Dedifferentiated amniotic fluid mesenchymal stem cell (primary cell): Measurements from ENCODE around the gene ZNF414.
"Not testable (repeated sequence)": the region's sequence is repeated elsewhere in the genome, so short reads cannot be mapped to it uniquely, and the experiment has no call there.

ENCODE experiments used
- DNase-seq: peaks from one replicate; pipeline ENCODE4 v3.0.0-alpha.2; 2016; ENCODE audit errors: extremely low spot score

The ZNF414 gene

DNA sequence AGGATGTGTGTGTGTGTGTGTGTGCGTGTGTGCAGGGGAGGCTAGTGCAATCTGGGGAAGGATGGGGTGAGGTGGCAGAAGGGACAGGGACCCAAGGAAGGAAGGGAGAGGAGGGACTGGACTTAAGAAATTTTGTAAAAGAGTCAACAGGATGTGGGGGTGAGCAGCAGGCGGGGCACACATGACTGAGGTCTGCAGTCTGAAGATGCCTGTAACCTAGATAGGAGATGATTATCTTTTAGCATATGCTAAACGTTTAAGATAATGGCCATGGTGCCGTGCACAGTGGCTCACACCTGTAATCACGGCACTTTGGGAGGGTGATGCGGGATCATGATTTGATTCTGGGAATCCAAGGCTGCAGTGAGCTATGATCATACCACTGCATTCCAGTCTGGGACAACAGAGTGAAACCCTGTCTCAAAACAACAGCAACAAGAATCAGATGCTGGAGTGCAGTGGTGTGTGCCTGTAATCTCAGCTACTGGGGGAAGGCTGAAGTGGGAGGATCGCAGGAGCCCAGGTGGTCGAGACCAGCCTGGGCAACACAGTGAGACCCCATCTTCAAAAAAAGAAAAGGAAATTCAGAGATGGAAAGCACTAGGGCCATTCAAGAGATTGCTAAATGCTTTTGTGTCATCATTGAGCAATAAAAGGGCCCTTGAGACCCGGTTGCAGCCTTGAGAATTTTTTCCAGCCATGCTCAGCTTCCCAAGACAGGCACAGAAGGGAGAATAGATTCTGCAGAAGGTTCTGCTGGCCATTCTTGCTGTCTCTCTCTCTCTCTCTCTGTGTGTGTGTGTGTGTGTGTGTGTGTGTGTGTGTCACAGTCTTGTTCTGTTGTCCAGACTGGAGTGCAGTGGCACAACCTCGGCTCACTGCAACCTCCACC, 3.8 kb upstream of the ZNF414 start:
- DNase-seq = no peak

DNA sequence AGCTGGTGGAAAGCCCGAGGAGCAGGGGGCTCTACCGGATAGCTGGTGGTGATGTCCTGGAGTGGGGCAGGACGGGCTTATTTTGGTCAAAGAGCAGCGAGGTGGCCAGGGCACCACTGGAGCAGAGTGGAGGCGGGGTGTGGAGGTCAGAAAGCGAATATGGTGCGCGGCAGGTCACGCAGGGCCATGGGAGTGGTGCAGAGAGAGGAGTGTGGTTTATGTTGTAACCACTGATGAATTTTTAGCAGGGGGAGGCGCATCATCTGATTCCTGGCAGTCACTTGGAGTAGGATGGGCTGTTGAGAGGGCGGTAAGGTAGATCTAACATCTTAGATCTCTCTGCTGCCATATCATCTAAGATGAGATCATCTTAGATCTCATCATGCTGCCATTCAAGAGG, 1.4 kb upstream of the ZNF414 start:
- DNase-seq = no peak

DNA sequence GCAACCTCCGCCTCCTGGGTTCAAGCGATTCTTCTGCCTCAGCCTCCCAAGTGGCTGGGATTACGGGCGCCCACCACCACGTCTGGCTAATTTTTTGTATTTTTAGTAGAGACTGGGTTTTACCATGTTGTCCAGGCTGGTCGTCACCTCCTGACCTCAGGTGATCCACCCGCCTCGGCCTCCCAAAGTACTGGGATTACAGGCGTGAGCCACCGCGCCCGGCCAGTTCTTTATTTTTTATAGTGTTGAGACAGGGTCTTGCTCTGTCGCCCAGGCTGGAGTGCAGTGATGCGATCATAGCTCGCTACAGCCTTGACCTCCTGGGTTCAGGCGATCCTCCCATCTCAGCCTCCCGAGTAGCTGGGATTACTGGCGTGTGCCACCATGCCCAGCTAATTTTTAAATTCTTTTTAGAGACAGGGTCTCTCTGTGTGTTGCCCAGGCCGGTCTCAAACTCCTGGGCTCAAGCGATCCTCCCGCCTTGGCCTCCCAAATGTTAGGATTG, 590 bp upstream of the ZNF414 start:
- not testable (repeated sequence) for DNase-seq

DNA sequence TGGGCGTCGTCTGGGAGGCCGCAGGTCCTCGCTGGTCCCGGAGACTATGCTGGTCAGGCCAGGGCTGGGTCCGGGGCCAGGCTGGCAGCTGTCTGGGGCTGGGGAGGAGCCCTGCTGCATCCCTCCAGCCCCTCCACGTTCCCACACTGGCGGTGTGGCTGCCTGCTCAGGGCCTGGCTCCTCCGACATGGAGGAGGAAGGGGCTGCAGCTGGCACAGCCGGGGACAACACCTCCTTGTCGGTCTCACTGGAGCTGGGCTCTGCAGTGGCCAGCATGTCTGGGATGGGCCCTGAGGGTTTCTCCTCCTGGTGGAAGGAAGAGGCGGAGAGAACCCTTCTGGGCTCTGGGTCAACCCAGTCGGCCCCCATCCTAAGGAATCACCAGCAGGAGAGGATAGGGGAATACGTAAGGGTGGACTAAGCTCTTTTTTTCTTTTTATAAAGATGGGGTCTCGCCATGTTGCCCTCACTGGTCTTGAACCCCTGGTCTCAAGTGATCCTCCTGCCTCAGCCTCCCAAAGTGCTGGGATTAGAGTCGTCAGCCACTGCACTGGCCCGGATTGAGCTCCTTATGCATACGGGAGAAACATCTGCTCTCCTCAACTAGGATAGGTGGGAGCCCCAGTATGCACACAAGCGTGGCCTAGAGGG, 806 bp downstream of the ZNF414 start:
- no peak for DNase-seq

DNA sequence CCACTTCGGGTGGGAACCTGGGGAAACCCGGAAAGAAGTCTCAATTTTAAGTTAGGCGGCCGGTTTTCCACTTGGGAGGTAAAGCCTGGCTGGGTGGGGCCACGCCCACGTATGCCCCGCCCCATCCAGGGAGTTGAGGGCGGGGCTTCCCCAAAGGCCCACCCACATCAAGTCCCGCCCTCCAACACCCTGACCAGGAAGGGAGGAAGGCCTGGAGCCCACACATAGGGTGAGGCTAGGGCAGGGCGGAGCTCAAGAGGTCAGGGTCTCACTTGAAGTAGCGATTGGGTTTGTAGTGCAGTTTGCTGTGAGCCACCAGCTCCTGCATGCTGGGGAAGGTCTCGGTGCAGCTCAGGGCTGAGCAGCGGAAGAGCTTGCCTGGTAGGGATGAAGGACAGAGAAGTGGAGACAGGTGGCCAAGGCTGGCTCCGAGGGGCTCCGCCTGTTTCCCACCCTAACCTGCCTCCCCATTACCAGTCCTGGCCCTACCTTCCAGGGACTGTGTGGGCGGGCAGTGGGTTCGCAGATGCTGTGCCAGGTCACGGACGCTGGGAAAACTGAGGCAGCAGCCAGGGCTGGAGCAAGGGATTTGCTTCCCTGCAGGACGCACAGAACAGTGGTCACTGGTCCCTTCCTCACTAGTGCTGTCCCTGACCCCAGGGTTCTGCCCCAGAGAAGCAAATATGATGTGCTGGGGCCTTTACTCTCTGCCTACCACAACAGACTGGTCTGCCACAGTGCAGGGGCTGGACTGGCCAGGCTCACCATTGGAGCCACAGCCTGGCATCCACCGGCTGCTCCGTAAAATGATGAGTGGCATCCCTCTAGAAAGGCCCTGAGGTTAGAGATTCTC, 1.6 kb downstream of the ZNF414 start:
- no peak for DNase-seq

DNA sequence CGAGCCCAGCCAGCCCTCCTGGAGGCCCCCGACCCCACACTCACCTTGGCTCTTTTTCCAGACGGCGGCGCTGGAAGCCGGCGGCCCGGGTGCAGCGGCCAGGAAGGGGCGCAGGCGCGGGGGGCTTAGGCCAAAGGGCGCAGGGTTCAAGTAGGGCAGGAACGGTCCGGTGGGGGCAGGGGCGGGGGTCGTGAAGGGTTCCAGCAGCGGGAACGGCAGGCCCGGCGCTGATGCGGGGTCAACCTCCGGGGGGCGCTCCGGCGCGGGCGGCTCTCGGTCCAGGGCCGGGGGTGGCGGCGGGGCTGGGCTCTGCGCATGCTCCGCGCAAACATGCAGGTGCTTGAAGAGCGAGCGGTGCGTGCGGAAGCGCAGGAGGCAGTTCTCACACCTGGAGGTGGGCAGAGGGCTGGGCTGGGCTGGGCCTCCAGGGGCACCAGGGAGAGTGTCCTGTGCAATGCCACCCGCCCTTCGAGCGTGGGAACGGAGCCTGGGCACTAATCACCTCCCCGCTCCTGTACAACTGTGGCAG, 2.3 kb downstream of the ZNF414 start:
- no peak for DNase-seq

DNA sequence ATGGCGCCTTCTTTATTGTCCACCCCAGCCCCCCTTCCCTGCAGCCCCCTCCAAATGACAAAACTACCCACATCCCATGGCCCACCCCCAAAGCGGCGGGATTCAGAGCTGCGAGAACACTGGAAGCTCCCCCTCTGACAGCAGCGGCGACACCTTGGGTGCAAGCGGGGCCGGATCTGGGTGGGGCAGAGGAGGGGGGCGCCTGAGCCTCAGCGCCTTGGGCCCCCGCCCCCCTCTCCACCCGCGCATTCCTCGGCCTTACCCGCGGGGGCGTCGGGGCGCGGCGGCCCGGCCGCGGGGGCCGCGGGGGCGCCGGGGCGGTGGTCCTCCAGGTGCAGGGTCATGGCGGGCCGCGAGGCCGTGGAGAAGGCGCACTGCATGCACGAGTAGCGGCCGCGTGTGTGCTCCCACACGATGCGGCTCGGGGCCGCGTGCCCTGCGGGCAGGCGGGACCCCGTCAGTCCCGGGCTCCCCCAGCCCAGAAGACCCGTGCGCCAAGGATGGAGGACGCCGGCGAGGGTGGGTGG, 3.3 kb downstream of the ZNF414 start:
- no peak for DNase-seq

DNA sequence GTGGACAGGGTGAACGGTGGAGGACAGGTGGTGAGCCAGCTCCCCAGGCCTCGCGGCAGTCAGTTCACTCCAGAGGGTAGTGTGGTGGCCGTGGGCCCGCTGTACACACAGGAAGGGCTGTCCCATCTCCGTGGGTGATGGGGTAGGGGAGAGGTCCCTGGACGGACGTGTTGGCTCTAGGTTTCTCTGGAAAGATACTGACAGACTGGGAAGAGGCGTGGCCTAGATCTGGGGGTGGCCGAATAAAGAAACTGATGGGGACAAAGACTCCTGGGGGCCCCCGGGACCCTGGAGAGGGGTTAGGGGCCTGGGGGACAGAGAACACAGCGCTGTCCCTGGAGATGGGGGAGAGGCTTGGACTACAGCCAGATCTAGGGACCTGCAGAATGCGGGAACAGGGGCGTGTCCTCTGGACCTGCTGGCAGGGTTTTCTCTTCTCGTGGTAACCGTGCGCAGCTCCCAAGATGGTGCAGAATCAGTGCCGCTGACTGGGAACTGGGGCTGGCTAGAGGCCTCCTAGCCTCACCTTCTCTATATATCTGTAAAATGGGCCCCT, 7.5 kb downstream of the ZNF414 start:
- no peak for DNase-seq

DNA sequence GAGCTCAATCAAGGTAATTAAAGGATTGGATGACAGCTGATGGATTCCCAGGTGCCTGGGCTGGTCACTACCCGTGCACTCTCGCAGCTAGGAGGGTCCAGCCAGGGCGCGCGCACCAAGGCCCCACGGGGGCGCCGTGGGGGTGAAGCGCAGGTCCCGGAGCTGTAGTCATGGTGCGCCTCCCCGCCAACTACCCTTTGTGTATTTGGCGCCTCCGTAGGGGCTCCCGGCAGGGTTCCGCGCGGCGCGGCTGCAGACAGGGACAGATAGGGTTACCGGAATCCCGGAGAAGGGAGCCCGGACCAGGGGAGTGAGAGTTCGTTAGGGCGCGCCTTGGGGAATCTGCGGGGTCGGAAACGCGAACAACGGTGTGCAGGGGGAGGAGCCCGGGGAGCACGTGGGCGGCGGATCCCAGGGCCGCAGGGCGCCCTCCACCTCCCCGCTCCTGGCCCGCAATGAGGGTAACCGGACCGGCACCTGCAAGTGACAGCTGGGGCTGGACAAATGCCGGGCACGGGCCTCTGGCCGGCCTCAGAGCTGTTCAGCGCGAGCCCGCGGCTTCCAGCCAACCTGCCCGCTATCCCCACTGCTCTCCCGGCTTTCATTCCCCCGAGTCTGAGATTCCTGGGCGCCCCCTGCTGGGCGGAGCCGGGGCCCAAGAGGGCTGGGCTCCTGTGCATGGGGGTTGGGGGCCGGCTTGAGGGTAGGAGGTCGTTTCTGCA, 8.1 kb downstream of the ZNF414 start:
- peak; percentile 53 for DNase-seq

DNA sequence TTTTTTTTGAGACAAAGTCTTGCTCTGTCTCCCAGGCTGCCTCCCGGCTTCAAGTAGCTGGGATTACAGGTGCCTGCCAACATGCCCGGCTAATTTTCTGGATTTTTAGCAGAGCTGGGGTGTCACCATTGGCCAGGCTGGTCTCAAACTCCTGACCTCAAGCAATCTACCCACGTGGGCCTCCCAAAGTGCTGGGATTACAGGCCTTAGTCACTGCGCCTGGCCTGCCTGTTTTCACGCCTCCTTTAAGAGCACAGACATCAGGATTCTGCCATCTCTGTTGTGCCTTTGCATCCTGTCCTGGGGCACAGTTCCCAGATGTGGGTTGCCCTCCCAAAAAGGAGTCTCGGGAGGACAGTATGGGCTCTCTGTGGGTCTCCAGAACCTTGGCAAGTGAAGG, 9.0 kb downstream of the ZNF414 start:
- DNase-seq = no peak

DNA sequence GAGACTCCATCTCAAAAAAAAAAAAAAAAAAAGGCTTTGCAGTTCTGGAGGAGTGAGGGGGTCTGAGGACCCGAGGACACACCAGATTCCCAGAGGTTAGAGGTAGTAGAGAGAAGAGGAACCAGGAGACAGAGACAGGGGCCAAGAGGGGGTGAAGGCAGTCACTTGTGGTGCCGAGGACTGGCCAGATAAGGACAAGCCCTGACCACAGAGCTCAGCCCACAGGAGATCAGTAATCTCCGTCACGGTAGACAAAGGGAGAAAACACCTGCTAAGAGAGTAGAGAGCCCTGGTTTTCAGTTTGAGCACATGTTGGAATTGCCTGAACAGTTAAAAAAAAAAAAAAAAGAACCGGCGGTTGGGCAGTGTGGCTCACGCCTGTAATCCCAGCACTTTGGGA, 9.8 kb downstream of the ZNF414 start:
- no peak for DNase-seq

DNA sequence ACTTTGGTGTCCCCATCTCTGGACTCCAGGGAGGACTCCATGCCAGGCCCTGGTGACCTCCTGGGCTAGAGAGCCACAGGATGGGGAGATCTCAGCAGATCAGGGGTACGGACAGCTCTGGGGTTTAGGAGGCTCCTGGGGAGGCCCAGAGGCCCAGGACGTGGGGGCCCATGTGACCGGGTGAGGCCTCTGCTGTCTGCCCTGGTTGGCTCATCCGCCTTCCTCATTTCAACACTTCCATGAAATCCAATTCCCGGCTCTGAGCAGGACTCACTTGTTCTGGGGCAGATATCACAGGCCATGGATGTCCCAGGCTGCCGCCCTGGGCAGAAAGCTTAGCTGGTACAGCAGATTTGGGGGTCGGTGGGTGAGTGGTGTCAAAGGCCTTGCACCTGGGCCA, 10.5 kb downstream of the ZNF414 start:
- DNase-seq = no peak

DNA sequence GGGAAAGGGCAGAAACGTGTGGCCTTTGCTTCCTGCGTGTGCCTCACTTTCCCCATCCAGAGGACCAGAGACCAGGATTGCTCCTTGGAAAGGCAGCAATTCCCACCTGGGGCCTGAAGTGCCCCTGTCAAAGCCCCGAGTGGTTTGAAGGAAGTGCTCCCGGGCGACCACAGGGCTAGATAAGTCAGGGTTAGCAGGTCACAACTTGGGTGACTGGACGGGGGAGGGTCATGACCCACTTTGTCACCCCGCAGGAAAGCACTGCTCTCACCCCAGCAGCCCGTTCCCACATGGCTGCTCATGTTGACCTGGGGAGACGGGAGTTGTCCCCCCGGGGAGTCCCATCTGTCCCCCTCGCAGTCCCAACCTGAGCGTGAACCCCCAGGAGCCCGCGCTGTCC, 12.0 kb downstream of the ZNF414 start:
- DNase-seq = no peak

DNA sequence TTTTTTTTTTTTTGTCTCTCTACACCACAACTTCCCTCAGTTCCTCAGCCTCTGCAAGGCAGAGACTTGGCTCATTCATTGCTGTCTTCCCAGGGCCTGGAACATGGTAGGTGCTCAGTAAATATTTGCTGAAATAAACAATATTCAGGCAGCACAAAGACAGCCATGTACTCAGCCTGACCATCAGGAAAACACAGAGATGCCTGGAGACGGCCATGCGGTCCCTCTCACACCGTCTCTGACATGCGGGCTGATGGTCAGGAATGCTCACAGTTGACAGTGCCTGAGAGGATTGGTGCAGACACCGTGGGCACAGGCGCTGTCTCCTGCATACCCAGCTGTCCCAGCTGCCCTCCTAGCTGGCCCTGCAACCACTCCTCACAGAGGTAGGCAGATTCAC, 12.5 kb downstream of the ZNF414 start:
- DNase-seq = no peak

DNA sequence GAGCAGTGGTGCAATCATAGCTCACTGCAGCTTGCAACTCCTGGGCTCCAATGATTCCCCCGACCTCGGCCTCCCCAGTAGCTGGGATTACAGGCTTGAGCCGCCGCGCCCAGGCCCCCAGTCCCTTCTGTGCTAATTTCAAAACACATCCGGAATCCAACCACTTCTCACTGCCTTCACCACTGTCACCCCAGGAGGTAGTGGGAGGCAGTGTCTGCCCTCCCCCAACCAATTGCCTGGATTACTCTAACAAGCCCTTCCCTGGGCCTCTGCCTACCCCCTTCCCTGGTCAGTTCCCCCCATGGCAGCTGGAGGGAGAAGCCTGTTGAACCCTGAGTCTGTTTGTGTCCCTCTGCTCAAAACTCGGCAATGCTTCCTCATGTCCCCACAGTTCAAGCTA, 13.8 kb downstream of the ZNF414 start:
- no peak for DNase-seq

DNA sequence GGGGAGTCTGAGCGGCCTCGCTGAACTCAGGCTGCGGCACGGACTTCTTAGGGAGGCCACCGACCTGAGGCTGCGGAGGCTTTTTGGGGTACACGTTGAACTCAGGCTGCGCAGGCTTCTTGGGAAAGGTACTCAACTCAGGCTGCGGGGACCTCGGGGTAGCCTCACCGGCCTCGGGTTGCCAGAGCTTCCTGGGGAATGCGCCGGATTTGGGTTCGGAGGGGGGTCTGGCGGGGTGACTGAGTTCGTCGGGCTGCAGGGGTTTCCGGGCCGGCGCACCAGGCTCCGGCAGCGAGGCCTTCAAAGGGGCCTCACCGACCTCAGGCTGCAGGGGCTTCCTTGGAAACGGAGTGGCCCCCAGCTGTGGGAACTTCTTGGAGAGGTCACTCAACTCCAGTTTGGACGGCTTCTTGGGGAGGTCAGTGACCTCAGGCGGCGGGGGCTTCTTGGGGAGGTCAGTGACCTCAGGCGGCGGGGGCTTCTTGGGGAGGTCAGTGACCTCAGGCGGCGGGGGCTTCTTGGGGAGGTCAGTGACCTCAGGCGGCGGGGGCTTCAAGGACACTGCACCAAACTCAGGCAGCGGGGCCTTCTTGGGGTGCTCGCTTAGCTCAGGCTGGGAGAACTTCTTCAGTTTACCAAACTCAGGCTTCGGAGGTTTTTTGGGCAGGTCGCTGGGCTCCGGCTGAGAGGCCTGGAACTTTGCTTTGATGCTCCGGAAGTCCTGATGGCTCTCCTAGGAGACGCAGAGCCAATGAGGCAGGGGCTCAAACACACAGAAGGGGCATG, 14.7 kb downstream of the ZNF414 start:
- DNase-seq = no peak

DNA sequence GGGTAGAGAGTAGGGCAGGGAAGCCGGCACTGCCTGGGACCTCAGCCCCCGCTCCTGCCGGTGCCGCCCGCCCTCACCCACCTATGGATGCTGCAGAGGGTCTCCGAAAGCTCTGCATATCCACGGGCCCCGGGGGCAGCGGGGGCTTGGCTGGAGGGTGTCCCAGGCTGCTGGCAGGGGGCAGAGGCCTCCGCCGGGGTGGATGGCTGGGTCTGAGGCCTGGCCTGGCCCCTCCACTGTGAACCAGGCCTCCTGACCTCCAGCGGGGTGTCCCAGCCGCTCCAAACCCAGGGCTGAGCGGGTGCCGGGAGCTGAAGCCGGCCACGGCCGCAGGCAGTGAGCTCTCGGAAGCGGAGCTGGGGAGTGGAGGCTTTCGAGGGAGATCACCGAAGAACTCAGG, 15.7 kb downstream of the ZNF414 start:
- no peak for DNase-seq

DNA sequence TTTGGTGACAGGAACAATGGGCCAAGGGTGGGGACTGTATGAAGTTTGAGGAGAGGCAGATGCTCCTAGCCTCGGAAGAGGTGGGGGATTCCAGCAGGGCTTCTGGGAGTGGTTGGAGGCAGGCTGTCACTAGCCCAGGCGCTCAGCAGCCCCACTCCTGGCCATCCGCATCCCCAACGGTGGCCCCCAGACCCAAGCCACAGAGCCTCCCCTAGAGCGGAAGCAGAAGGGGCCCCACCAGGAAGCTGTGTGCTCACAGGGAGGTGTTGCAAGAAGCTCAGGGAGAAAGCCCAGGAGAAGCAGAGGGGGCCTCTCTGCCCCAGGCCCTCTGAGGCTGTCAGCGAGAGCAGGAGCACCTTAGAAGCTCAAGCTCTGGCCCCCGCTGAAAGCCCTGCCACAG, 19.8 kb downstream of the ZNF414 start:
- no peak for DNase-seq

DNA sequence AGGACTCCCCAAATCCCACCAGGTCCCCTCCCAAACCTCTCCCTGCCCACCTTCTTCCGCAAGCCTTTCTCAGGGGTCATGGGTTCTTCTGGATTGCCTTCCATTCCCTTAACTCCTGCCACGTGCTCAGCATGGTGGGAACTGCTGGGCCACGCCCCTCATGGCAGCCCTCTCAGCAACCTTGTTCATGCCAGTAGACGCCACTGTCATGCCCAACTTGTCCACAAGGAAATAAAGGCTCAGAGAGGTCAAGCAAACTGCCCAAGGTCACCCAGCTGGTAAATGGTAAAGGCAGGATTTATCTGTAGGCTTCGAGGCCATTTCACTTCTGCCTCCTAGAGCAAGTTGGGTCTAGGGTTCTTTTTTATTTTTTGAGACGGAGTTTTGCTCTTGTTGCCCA, 22.4 kb downstream of the ZNF414 start:
- DNase-seq = no peak

DNA sequence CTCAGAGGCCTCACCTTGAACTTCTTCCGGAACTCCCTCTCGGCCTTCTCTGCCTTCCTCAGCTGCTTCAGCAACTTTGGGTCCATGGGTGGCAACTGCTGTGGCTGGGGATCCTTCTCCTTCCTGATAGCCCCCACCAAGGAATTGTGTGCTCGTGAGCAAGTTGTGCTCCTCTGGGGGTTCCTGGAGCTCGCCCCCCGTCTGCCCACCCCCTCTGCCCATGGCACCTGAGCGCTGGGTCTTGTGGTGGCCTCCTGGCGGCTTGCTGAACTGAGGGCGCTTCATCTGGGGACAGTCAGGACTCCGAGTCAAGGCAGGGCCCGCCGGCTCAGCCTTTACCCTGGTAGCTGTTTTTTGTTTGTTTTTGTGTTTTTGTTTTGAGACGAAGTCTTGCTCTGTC, 23.1 kb downstream of the ZNF414 start:
- no peak for DNase-seq
